DOHH2 (cell line): ENCODE results near the gene AK8.
"Not testable (repeated sequence)": the region's sequence is repeated elsewhere in the genome, so short reads cannot be mapped to it uniquely, and the experiment has no call there.

ENCODE experiments used
- H3F3A ChIP-seq: fragments of 200-600 bp; sonication (generic), shearing (Covaris generic); 2 replicates; pipeline ENCODE4 v1.6.0; 2016; ENCODE audit warnings: antibody characterized with exemption, mild to moderate bottlenecking; ENCODE audit not compliant: control insufficient read depth, insufficient read depth
- H3K27ac ChIP-seq: fragments of 200-600 bp; sonication (generic); 2 replicates; pipeline ENCODE4 v1.5.1; 2014; ENCODE audit warnings: low read depth, mild to moderate bottlenecking, low read length, moderate library complexity
- H3K27me3 ChIP-seq: fragments of 200-600 bp; sonication (generic); 2 replicates; pipeline ENCODE4 v1.6.1; 2014; ENCODE audit warnings: mild to moderate bottlenecking, low read length, mixed read lengths; ENCODE audit not compliant: control insufficient read depth
- H3K36me3 ChIP-seq: fragments of 200-600 bp; sonication (generic); 2 replicates; pipeline ENCODE4 v1.6.1; 2014; ENCODE audit warnings: mild to moderate bottlenecking, low read length, moderate library complexity, mixed read lengths; ENCODE audit not compliant: control insufficient read depth
- H3K4me1 ChIP-seq: fragments of 200-600 bp; sonication (generic); 2 replicates; pipeline ENCODE4 v1.6.1; 2014; ENCODE audit warnings: mild to moderate bottlenecking, low read length, mixed read lengths; ENCODE audit not compliant: control insufficient read depth
- H3K4me2 ChIP-seq: fragments of 200-600 bp; sonication (generic); 2 replicates; pipeline ENCODE4 v1.6.0; 2014; ENCODE audit warnings: mild to moderate bottlenecking, low read length, moderate library complexity
- H3K4me3 ChIP-seq: fragments of 200-600 bp; sonication (generic); 2 replicates; pipeline ENCODE4 v1.5.1; 2014; ENCODE audit warnings: mild to moderate bottlenecking, low read length, mixed read lengths
- H3K79me2 ChIP-seq: fragments of 200-600 bp; sonication (generic); 2 replicates; pipeline ENCODE4 v1.6.1; 2014; ENCODE audit warnings: mild to moderate bottlenecking, low read length, mixed read lengths; ENCODE audit not compliant: control insufficient read depth
- H3K9me2 ChIP-seq: fragments of 200-600 bp; sonication (generic); replicated peaks from 2 replicates; pipeline ENCODE4 v1.6.1; 2014; ENCODE audit warnings: mild to moderate bottlenecking, low read length, mixed read lengths; ENCODE audit not compliant: control insufficient read depth
- H3K9me3 ChIP-seq: fragments of 200-600 bp; sonication (generic); 2 replicates; pipeline ENCODE4 v1.6.1; 2014; ENCODE audit warnings: antibody characterized with exemption, low read length, mixed read lengths; ENCODE audit not compliant: control insufficient read depth, insufficient read depth
- H4K20me1 ChIP-seq: fragments of 200-600 bp; sonication (generic); 2 replicates; pipeline ENCODE4 v1.6.0; 2014; ENCODE audit warnings: low read depth, mild to moderate bottlenecking, antibody characterized with exemption, low read length, moderate library complexity; ENCODE audit not compliant: control insufficient read depth, insufficient read depth
- EZH2phosphoT487 ChIP-seq: fragments of 200-600 bp; sonication (generic); IDR thresholded peaks from 2 replicates; pipeline ENCODE4 v1.6.1; 2017; ENCODE audit warnings: borderline replicate concordance, mild to moderate bottlenecking, antibody characterized with exemption, low read length, moderate library complexity, mixed read lengths
- TF ChIP-seq, protein P1 (sequence below): fragments of 200-600 bp; sonication (generic); IDR thresholded peaks from one replicate; pipeline ENCODE4 v1.5.1; 2014; ENCODE audit warnings: antibody characterized with exemption, mild to moderate bottlenecking, low read depth, low read length; ENCODE audit not compliant: poor library complexity, severe bottlenecking

Gene AK8

DNA sequence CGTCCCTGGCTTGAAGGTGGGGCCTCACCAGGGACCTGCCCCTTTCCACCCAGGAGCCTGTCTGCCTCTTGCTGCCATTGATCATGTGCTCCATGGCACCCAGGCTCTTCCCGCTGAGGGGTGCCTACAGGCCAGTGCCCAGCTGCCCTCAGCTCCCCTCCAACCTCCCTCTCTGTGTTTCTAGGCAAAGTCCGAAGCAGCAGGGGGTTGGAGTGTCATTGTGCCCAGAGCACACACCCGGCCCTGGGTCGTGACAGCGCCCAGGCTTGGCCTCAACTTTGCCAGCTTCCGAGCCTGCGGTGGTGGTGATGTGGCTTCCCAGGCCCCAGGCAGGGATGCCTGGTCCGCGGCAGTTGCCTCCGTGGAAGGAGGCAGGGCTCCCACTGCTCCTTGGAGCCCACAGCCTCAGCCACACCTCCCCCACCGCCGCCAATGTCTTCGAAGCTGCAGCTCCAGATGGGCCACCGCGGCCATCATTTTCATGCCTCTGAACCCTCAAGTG, 155.5 kb downstream of the AK8 start:
- Histone ChIP-seq H4K20me1 (no peaks in the 10 kb centered on the region), H3K4me2 (no peak overlapping the region), H3K79me2 (no peaks in the 10 kb centered on the region), H3K9me2 (no peaks in the 10 kb centered on the region), H3F3A (no peaks in the 10 kb centered on the region), H3K27ac (no peak overlapping the region), H3K9me3 (no peaks in the 10 kb centered on the region), H3K4me3 (no peak overlapping the region), H3K4me1 (no peaks in the 10 kb centered on the region), H3K36me3 (no peaks in the 10 kb centered on the region), H3K27me3 (peaks cover 9% of the 10 kb centered on the region)
- no peak for TF ChIP-seq EZH2phosphoT487
- TF ChIP-seq, protein P1, sequence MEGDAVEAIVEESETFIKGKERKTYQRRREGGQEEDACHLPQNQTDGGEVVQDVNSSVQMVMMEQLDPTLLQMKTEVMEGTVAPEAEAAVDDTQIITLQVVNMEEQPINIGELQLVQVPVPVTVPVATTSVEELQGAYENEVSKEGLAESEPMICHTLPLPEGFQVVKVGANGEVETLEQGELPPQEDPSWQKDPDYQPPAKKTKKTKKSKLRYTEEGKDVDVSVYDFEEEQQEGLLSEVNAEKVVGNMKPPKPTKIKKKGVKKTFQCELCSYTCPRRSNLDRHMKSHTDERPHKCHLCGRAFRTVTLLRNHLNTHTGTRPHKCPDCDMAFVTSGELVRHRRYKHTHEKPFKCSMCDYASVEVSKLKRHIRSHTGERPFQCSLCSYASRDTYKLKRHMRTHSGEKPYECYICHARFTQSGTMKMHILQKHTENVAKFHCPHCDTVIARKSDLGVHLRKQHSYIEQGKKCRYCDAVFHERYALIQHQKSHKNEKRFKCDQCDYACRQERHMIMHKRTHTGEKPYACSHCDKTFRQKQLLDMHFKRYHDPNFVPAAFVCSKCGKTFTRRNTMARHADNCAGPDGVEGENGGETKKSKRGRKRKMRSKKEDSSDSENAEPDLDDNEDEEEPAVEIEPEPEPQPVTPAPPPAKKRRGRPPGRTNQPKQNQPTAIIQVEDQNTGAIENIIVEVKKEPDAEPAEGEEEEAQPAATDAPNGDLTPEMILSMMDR = no peak

- Histone ChIP-seq H3K27me3 (peaks cover 2% of the 10 kb centered on the region; the same call in 1 of the 2 replicates), H3K79me2 (no peaks in the 10 kb centered on the region), H3K27ac (no peak overlapping the region), H3K4me3 (no peak overlapping the region), H3K4me2 (no peak overlapping the region), H3K36me3 (no peaks in the 10 kb centered on the region), H3K9me2 (no peaks in the 10 kb centered on the region), H3K4me1 (no peaks in the 10 kb centered on the region), H3K9me3 (no peaks in the 10 kb centered on the region), H4K20me1 (no peaks in the 10 kb centered on the region), H3F3A (no peaks in the 10 kb centered on the region)
- TF ChIP-seq, protein P1 = no peak
- TF ChIP-seq EZH2phosphoT487 = no peak
These were observed 156.4 kb downstream of the AK8 start for GRCh38 chr9:132721661-132722060.

- H3K36me3 ChIP-seq, H3K4me1 ChIP-seq, H4K20me1 ChIP-seq, H3K4me3 ChIP-seq, H3K27ac ChIP-seq, H3K9me2 ChIP-seq, H3K27me3 ChIP-seq, H3F3A ChIP-seq, H3K79me2 ChIP-seq, H3K9me3 ChIP-seq, H3K4me2 ChIP-seq: not testable (repeated sequence)
These were observed 159.6 kb downstream of the AK8 start for GRCh38 chr9:132718381-132718928.

GRCh38 chr9:132717326-132717945, 160.6 kb downstream of the AK8 start:
- Histone ChIP-seq H3K79me2 (no peaks in the 10 kb centered on the region), H3K9me2 (no peaks in the 10 kb centered on the region), H3K27me3 (peaks cover 2% of the 10 kb centered on the region; the same call in 1 of the 2 replicates), H3F3A (no peaks in the 10 kb centered on the region), H4K20me1 (no peaks in the 10 kb centered on the region), H3K27ac (no peak overlapping the region), H3K4me1 (no peaks in the 10 kb centered on the region), H3K4me3 (no peak overlapping the region), H3K9me3 (no peaks in the 10 kb centered on the region), H3K36me3 (no peaks in the 10 kb centered on the region), H3K4me2 (no peak overlapping the region)
- no peak for TF ChIP-seq EZH2phosphoT487
- TF ChIP-seq, protein P1 = no peak
